Transverse colon (tissue), 4 donors: ENCODE measurements around the gene RGCC.

ENCODE experiments used
- CTCF ChIP-seq, 5 experiments: fragments of 200-600 bp in 3 of 5; fragments of 450-650 bp in 2 of 5; sonication (generic) in 3 of 5; IDR thresholded peaks; 1 replicate in 2 of 5; 2 replicates in 3 of 5; pipeline ENCODE4 v1.5.1; 2016 to 2017; ENCODE audit warnings: antibody characterized with exemption in 5 of 5, inconsistent platforms in 3 of 5, mild to moderate bottlenecking in 2 of 5, moderate library complexity in 1 of 5
- EP300 ChIP-seq: sonication (generic); formaldehyde crosslinking; IDR thresholded peaks from one replicate; pipeline ENCODE4 v1.6.1; 2017; ENCODE audit warnings: antibody characterized with exemption, low read depth
- POLR2A ChIP-seq: fragments of 450-650 bp; IDR thresholded peaks from one replicate; pipeline ENCODE4 v1.6.1; 2016; ENCODE audit warnings: antibody characterized with exemption, mild to moderate bottlenecking, moderate library complexity
- POLR2AphosphoS5 ChIP-seq, 3 donors: sonication (generic); formaldehyde crosslinking; IDR thresholded peaks; one replicate each; pipeline ENCODE4 v1.6.1; 2016; ENCODE audit warnings: antibody characterized with exemption in 3 of 3

GRCh38 chr13:41413872-41414271, 43.5 kb upstream of the RGCC start:
- TF ChIP-seq CTCF (IDR thresholded peaks at IDR 0.05): no peak
- no peak for TF ChIP-seq POLR2AphosphoS5 (IDR thresholded peaks at IDR 0.05)
- no peak for TF ChIP-seq POLR2A
- no peak for TF ChIP-seq EP300
